Tibial nerve (tissue), 4 donors: ENCODE results near the gene PSRC1. TPM values are rescaled to one million over a fixed set of nuclear protein-coding genes. Genes with fewer than 3 reads are reported as not detected.

ENCODE experiments used
- DNase-seq, 2 donors: peaks; one replicate each; pipeline ENCODE4 v3.0.0-alpha.2; 2019; ENCODE audit warnings: low spot score in 2 of 2
- H3K27ac ChIP-seq, 4 donors: fragments of 200-600 bp; sonication (generic) in 3 of 4; one replicate each; pipeline ENCODE4 v1.5.1; 2017 to 2019; ENCODE audit warnings: mild to moderate bottlenecking in 1 of 4
- H3K27me3 ChIP-seq, 2 donors: fragments of 200-600 bp; sonication (generic) in 1 of 2; one replicate each; pipeline versions ENCODE4 v1.5.1 to v1.6.0; 2017 to 2019
- H3K36me3 ChIP-seq, 3 donors: fragments of 200-600 bp; sonication (generic); one replicate each; pipeline ENCODE4 v1.5.1; 2018 to 2019
- H3K4me1 ChIP-seq, 4 donors: fragments of 200-600 bp; sonication (generic) in 3 of 4; one replicate each; pipeline ENCODE4 v1.5.1; 2017 to 2019
- H3K4me3 ChIP-seq, 4 donors: fragments of 200-600 bp; sonication (generic) in 3 of 4; one replicate each; pipeline ENCODE4 v1.5.1; 2017 to 2019; ENCODE audit warnings: mild to moderate bottlenecking in 1 of 4, moderate library complexity in 1 of 4
- H3K9me3 ChIP-seq, 4 donors: fragments of 200-600 bp; sonication (generic) in 3 of 4; one replicate each; pipeline ENCODE4 v1.5.1; 2017 to 2019
- EP300 ChIP-seq, 2 donors: sonication (generic); formaldehyde crosslinking; IDR thresholded peaks; one replicate each; pipeline ENCODE4 v1.6.1; 2017; ENCODE audit warnings: antibody characterized with exemption in 2 of 2, mild to moderate bottlenecking in 1 of 2
- POLR2A ChIP-seq, 2 donors: fragments of 450-650 bp; IDR thresholded peaks; one replicate each; pipeline ENCODE4 v1.6.1; 2017; ENCODE audit warnings: antibody characterized with exemption in 2 of 2, mild to moderate bottlenecking in 2 of 2, moderate library complexity in 2 of 2
- WGBS, 2 donors: methylation state at CpG; one replicate each; pipeline ENCODE4 v1.1.5; 2018; 5-methylcytosine and 5-hydroxymethylcytosine counted together
- total RNA-seq, 4 donors: library from RNA; depleted of rRNA; stranded (reverse); fragments of >200 nt; gene quantifications; one replicate each; pipeline ENCODE4 v1.1.0, GENCODE V29; 2016
- TF ChIP-seq, protein P1 (sequence below), 5 experiments: fragments of 200-600 bp in 3 of 5; fragments of 450-650 bp in 2 of 5; sonication (generic) in 3 of 5; IDR thresholded peaks; one replicate each; pipeline ENCODE4 v1.5.1; 2016 to 2019; ENCODE audit warnings: antibody characterized with exemption in 5 of 5, mild to moderate bottlenecking in 3 of 5, moderate library complexity in 2 of 5

Gene PSRC1
- total RNA-seq, 4 donors from 2014 or later: 33.0 to 62.0 (median 47.4) TPM

DNA sequence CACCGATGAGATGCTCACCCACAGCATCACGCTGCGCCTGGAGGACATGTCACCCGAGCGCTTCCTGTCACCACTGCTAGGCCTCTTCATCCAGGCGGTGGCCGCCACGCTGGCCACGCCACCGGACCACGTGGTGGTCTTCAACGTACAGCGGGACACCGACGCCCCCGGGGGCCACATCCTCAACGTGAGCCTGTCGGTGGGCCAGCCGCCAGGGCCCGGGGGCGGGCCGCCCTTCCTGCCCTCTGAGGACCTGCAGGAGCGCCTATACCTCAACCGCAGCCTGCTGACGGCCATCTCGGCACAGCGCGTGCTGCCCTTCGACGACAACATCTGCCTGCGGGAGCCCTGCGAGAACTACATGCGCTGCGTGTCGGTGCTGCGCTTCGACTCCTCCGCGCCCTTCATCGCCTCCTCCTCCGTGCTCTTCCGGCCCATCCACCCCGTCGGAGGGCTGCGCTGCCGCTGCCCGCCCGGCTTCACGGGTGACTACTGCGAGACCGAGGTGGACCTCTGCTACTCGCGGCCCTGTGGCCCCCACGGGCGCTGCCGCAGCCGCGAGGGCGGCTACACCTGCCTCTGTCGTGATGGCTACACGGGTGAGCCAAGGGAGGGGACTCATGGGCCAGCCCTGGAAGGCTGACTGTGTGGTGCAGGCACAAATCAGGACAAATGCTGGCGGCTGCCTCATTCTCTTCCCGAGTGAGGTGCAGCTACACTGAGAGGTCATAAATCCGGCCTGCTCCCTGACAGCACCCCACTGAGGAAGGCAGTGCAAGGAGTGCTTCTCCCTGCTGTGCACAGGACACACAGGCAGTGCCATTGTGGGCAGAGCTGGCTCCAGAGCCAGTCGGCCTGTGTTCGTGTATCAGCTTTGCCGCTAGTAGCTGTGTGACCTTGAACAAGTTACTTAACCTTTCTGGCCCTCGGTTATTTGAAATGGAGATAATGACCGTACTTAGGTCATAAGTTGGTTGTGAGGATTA lies 24.2 kb downstream of the PSRC1 start:
- Histone ChIP-seq H3K9me3 (no peaks in the 10 kb centered on the region), H3K4me1 (peaks cover 0 to 44% (median 21%) of the 10 kb centered on the region in 4 donors), H3K27ac (peak overlapping the region in 1 of 4 donors; percentile 88), H3K36me3 (peaks cover 0 to 33% (median 0%) of the 10 kb centered on the region in 3 donors), H3K4me3 (no peak overlapping the region), H3K27me3 (no peaks in the 10 kb centered on the region)
- WGBS, 2 donors: 85 to 88% methylated on average over 50 to 54 of the region's 69 CpGs
- DNase-seq: no peak
- TF ChIP-seq EP300 (IDR thresholded peaks at IDR 0.05): no peak
- TF ChIP-seq POLR2A (IDR thresholded peaks at IDR 0.05): no peak
- TF ChIP-seq, protein P1, sequence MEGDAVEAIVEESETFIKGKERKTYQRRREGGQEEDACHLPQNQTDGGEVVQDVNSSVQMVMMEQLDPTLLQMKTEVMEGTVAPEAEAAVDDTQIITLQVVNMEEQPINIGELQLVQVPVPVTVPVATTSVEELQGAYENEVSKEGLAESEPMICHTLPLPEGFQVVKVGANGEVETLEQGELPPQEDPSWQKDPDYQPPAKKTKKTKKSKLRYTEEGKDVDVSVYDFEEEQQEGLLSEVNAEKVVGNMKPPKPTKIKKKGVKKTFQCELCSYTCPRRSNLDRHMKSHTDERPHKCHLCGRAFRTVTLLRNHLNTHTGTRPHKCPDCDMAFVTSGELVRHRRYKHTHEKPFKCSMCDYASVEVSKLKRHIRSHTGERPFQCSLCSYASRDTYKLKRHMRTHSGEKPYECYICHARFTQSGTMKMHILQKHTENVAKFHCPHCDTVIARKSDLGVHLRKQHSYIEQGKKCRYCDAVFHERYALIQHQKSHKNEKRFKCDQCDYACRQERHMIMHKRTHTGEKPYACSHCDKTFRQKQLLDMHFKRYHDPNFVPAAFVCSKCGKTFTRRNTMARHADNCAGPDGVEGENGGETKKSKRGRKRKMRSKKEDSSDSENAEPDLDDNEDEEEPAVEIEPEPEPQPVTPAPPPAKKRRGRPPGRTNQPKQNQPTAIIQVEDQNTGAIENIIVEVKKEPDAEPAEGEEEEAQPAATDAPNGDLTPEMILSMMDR (IDR thresholded peaks at IDR 0.05): no peak

DNA sequence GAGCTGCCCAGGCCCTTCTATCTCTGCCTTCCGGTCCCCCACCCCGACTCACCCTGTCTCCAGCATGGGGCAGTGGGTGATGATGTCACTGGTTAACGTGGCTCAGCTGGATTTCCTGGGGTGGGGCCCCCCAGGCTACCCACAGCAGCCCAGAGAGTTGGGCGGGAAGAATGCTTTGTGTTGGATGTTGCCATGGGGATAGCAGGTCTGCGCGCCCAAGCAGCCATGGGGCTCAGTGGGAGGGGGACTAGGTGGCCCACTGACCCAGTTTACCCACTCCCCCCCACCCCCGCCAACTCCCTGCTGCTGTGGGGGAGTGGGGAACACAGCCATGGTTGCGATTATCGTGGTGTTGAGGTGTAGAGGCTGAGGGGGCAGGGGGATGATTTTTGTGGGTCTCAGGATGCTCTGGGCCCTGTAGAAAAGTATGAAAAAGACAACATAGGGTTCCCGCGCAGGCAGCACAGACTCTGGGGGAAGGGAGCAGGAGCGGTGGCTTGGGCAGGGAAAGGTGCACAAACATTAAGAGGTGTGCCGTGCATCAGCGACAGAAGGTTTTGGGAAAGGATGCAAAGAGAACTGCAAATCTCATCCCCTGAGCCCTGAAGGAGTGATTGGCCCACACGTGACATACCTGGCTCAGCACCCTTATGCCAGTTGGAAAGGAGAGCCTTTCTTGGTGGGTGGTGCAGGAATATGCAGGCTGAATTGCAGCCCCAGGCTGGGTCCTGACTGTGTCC lies 25.1 kb downstream of the PSRC1 start:
- TF ChIP-seq POLR2A (IDR thresholded peaks at IDR 0.05) (no peak), EP300 (IDR thresholded peaks at IDR 0.05) (no peak)
- TF ChIP-seq, protein P1 (IDR thresholded peaks at IDR 0.05): no peak
- Histone ChIP-seq H3K27ac (peak overlapping the region in 2 of 4 donors; percentile 92 to 93), H3K36me3 (peaks cover 0 to 33% (median 0%) of the 10 kb centered on the region in 3 donors), H3K9me3 (no peaks in the 10 kb centered on the region), H3K27me3 (no peaks in the 10 kb centered on the region), H3K4me1 (peaks cover 0 to 44% (median 19%) of the 10 kb centered on the region in 4 donors), H3K4me3 (no peak overlapping the region)
- WGBS, 2 donors: 74 to 78% methylated on average over 12 to 15 of the region's 15 CpGs
- DNase-seq: no peak

DNA sequence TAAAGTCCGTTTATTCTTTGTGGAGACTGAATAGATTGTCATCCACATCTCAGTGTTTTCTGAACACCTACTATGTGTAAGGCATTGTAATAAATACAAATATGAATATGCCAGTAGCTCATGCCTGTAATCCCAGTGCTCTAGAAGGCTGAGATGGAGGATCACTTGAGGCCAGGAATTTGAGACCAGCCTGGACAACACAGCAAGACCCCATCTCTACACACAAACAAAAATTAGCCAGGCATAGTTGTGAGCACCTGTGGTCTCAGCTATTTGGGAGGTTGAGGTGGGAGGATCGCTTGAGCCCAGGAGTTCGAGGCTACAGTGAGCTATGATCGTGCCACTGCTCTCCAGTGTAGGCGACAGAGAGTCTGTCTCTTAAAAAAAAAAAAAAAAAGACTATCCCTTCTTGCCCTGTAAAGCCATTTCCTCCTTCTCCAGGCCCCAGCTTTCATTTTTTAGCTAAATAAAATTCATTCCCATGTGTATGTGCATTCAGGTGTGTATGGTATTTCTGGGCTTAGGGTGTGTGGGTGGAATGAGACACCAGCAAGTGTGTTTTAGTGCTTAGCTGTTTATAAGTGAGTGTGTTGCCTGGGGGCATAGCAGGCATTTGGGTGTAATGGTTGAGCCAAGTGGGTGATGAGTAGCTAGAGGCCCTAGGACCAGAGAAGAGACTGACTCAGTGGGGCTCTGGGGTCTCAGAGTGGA lies 25.8 kb downstream of the PSRC1 start:
- no peaks in the 10 kb centered on the region for H3K9me3 ChIP-seq
- no peak for DNase-seq
- no peak for TF ChIP-seq POLR2A (IDR thresholded peaks at IDR 0.05)
- no peak for TF ChIP-seq EP300 (IDR thresholded peaks at IDR 0.05)
- TF ChIP-seq, protein P1 (IDR thresholded peaks at IDR 0.05): no peak
- H3K27ac ChIP-seq: peak overlapping the region in 2 of 4 donors; percentile 92 to 93
- no peaks in the 10 kb centered on the region for H3K27me3 ChIP-seq
- no peak overlapping the region for H3K4me3 ChIP-seq
- H3K4me1 ChIP-seq: peaks cover 0 to 45% (median 18%) of the 10 kb centered on the region in 4 donors
- WGBS, 2 donors: 85 to 90% methylated on average over 5 of the region's 5 CpGs
- H3K36me3 ChIP-seq: peaks cover 0 to 33% (median 0%) of the 10 kb centered on the region in 3 donors

DNA sequence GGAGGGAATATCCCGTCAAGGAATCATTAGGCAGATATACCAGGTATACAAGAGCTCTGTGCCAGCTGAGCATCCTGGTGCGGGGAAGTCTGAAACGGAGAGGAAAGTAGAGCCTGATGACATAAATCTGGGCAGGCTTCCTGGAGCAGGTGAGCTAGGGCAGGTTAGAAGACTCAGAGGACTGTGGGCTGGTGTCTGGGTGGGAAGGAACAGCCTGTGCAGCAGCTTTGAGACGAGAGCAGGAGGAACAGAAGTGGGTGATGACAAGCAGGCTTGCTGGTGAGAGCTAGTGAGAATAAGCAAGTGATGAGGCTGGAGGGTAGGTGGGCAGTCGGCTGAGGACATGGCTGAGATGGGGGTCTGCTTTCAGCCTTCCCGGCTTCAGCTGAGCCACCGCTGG lies 26.9 kb downstream of the PSRC1 start:
- H3K27ac ChIP-seq: peak overlapping the region in 2 of 4 donors; percentile 92 to 93
- DNase-seq: no peak
- no peaks in the 10 kb centered on the region for H3K9me3 ChIP-seq
- peaks cover 0 to 47% (median 18%) of the 10 kb centered on the region in 4 donors for H3K4me1 ChIP-seq
- TF ChIP-seq POLR2A (IDR thresholded peaks at IDR 0.05) (no peak), EP300 (IDR thresholded peaks at IDR 0.05) (no peak)
- TF ChIP-seq, protein P1 (IDR thresholded peaks at IDR 0.05): no peak
- no peak overlapping the region for H3K4me3 ChIP-seq
- WGBS, 2 donors: 77 to 87% methylated on average over 7 of the region's 7 CpGs
- H3K36me3 ChIP-seq: peaks cover 0 to 32% (median 0%) of the 10 kb centered on the region in 3 donors
- H3K27me3 ChIP-seq: no peaks in the 10 kb centered on the region
